Smooth muscle cell of the pulmonary artery (primary cell): ENCODE results near the gene CEP131. TPM values are rescaled to one million over a fixed set of nuclear protein-coding genes. Genes with fewer than 3 reads are reported as not detected.

Experiments used
- total RNA-seq: library from RNA; depleted of rRNA; stranded (reverse); fragments of >200 nt; gene quantifications from 2 replicates; pipeline ENCODE4 v1.2.3, GENCODE V29; 2014

CEP131 gene
- 6.1 and 7.6 TPM in 2 replicates for total RNA-seq

DNA sequence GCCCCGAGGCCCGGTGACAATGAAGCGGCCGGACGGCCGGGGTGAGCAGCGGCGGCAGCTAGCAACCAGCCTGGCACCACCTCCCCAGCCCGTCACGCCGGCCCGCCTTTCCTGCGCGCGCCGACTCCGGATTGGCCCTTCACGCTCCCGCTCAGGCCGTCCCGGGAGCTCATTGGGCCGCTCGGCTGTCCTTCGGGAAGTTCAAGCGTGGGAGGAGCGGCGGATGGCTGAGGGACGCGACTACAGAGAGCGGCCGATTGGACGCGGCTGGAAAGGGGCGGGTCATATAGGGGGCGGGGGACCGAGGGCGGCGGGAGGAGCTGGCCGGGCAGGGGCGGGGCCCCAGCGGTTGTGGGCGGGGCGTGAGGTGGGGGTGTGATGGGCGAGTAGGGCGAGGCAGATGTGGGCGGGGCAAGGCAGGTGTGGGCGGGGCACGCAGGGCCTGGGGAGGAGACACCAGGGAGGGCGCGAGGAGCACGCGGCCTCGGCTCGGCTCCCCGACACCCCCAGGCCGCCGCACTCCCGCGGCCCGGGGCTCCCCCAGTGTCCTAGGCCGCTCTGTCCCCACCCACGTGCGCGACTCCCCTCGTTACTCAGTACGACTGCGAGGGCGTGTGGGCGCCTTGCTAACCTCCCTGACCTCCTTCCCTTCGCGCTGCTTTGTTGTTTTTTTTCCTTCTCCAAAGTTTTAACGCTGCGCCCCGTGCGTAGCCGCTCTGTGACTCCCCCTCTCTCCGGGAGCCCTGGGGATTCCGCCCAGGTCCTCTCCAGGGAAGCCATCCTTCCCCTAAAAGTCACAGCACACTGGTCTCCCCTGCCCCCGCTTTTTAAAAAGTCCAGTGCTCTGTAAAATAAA is at the start of gene CEP131:
Gene CEP131 (minus strand): TSS at position 60 of the 856 bp plus-strand sequence. CDS start 2,909 bp downstream, outside the sequence.

DNA sequence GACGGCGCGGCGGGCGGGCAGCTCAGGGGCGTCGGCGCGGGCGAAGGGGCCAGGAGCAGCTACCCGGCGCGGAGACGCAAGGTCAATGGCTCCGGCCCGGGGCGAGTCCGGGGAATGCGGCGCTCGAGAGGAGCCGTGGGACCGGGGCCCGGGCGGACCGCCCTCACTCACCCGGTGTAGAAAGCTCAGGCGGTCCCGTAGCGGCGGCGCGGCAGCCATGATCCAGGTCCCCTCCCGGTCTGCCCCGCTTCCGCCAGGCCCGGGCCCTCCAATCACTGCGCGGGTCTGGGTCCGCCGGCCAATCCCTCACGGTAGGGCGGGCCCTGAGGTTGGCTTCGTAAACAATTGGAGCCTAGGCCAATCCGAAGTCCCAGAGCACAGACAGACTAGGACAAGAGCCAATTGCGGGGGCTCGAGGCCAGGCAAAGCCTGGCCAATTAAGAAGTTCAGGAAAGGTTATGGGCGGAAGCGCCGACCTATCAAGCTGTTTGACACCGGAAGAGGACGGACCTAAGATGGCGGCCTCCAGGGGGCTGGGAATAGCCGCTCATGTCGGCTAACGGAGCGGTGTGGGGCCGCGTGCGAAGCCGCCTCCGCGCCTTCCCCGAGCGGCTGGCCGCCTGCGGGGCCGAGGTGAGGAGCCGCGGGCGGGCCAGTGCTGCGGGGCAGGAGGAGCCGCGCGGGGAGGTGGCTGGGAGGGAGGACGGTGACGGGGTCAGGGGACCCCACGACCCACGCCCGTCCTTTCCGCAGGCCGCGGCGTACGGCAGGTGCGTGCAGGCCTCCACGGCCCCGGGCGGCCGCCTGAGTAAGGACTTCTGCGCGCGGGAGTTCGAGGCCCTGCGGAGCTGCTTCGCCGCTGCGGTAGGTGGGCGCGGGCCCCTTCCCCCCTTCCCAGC is 16.3 kb upstream of the CEP131 start, which contains the start of the genes NDUFAF8 and TEPSIN:
Gene NDUFAF8 (plus strand): TSS at position 504 of the 899 bp plus-strand sequence. CDS start 46 bp downstream, at position 550.
Gene TEPSIN (minus strand): TSS at position 241 of the 899 bp plus-strand sequence. CDS start 22 bp downstream, at position 219.

DNA sequence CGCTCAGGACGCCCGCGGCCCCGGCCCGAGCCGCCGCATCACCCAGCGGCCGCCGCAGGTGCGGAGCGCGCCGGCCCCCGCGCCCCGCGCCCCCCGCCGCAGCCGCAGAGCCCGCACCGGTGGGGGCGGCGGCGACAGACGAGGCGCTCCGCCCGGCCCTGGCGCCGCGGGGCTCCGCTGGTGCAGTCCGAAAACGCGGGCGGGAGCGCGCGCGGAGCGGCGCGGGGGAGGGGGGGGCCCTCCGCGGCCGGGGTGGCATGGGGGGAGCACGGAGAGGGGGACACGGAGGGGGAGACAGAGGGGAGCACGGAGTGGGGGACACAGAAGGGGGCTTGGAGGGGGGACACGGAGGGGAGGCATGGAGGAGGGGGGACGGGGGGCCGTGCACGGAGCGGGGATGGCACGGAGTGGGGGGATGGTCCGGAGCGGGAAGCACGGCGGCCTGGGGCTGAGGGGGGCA is 56.7 kb downstream of the CEP131 start, which contains the start of gene AATK:
Gene AATK (minus strand): TSS at position 189 of the 460 bp plus-strand sequence. CDS start 229 bp downstream, outside the sequence.

DNA sequence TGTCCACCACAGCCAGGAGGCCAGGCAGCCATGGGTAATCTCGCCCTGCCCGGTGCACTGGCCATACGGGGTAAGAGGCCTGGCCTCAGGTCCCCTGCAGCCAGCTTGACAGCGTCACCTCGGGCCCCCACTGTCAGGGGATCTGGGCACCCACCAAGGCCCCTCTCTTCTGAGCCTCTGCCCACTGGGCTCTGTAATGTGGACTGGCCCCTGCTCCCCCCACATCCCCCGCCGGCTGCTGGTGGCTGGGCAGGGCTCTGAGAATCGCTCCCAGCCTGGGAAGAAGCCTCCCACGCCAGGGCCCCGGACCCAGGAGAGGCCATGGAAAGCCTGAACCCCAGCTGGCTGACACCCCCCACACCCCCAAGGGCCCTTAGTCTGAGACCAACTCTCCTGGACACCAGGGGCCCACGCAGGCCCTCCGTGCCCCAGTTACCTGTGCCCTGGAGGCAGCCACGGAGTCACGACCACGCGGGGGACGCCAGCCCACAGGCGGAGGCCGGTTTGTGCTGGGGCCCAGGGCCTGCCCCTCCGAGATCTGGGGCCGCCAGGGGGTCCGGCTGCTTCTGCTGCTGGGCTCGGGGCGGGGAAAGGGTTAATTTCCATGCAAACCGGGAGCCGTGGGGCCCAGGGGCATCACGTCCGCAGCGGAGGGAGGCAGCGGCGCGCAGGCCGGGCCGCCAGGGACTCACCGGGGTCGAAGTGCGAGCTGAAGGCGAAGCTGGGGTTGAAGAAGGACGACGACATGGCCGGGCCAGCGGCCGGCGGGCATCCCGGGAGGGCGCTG is 57.3 kb downstream of the CEP131 start, which contains the start of gene PVALEF:
Gene PVALEF (plus strand): TSS at position 262 of the 787 bp plus-strand sequence. CDS start 15,720 bp downstream, outside the sequence.

Other genes starting within 250 kb of the CEP131 start
- 13.6 and 17.9 TPM in 2 replicates for gene CHMP6, start 231.1 kb downstream of the CEP131 start, total RNA-seq
- 6.6 and 15.9 TPM in 2 replicates for gene BAIAP2, start 187.8 kb downstream of the CEP131 start, total RNA-seq
- not detected in 2 replicates for gene PVALEF, start 57.5 kb downstream of the CEP131 start, total RNA-seq
- 1.0 and 1.5 TPM in 2 replicates for gene AATK, start 56.7 kb downstream of the CEP131 start, total RNA-seq
- 10.5 and 13.8 TPM in 2 replicates for gene TEPSIN, start 16.1 kb upstream of the CEP131 start, total RNA-seq
- 29.5 and 30.1 TPM in 2 replicates for gene NDUFAF8, start 16.4 kb upstream of the CEP131 start, total RNA-seq
- 132 and 163 TPM in 2 replicates for gene SLC38A10, start 72.3 kb upstream of the CEP131 start, total RNA-seq
- 12.4 and 14.3 TPM in 2 replicates for gene BAHCC1, start 172.5 kb upstream of the CEP131 start, total RNA-seq